Type B pancreatic cell (in vitro differentiated cells): ENCODE results near the gene KCNJ9. TPM values are rescaled to one million over a fixed set of nuclear protein-coding genes. Genes with fewer than 3 reads are reported as not detected.

ENCODE experiments used
- DNase-seq: peaks from one replicate; pipeline ENCODE4 v3.0.0; 2021; ENCODE audit warnings: mixed read lengths; ENCODE audit not compliant: unreplicated experiment; ENCODE audit errors: extremely low spot score
- H3K27ac Mint-ChIP-seq: 2 replicates; pipeline ENCODE4 v1.8.0; 2021; ENCODE audit warnings: mild to moderate bottlenecking, mixed read lengths
- H3K27me3 Mint-ChIP-seq: 2 replicates; pipeline ENCODE4 v1.8.0; 2021; ENCODE audit warnings: mixed read lengths
- H3K36me3 Mint-ChIP-seq: 2 replicates; pipeline ENCODE4 v1.8.0; 2021; ENCODE audit warnings: mixed read lengths
- H3K4me1 Mint-ChIP-seq: one replicate; pipeline ENCODE4 v1.8.0; 2021; ENCODE audit warnings: mixed read lengths; ENCODE audit not compliant: unreplicated experiment
- H3K4me3 Mint-ChIP-seq: 2 replicates; pipeline ENCODE4 v1.8.0; 2021; ENCODE audit warnings: mild to moderate bottlenecking, mixed read lengths
- H3K9me3 Mint-ChIP-seq: 2 replicates; pipeline ENCODE4 v1.8.0; 2021; ENCODE audit warnings: mixed read lengths
- CTCF ChIP-seq: fragments of 200-600 bp; sonication (generic); conservative IDR thresholded peaks from 2 replicates; pipeline ENCODE4 v1.5.0; 2021; ENCODE audit warnings: antibody characterized with exemption, mild to moderate bottlenecking
- total RNA-seq: library from RNA; stranded (reverse); gene quantifications from 2 replicates; pipeline ENCODE4 v1.2.1, GENCODE V29; 2021; ENCODE audit warnings: low replicate concordance

The KCNJ9 gene
- total RNA-seq, 1 donor from 2014 or later, result not detected

GRCh38 chr1:160117300-160117699 lies 36.0 kb downstream of the KCNJ9 start:
- Mint-ChIP-seq H3K9me3 (no peaks in the 10 kb centered on the region), H3K4me1 (peaks cover 51% of the 10 kb centered on the region), H3K27ac (no peak overlapping the region)

GRCh38 chr1:160117709-160118183 lies 36.4 kb downstream of the KCNJ9 start:
- H3K4me1 Mint-ChIP-seq, result peaks cover 47% of the 10 kb centered on the region
- peak overlapping the region; percentile 47 for H3K4me3 Mint-ChIP-seq
- H3K36me3 Mint-ChIP-seq, result no peaks in the 10 kb centered on the region

More at GRCh38 chr1:160117300-160117699, 36.0 kb downstream of the KCNJ9 start:
- Mint-ChIP-seq H3K27me3 (peaks cover 20% of the 10 kb centered on the region), H3K36me3 (no peaks in the 10 kb centered on the region), H3K4me3 (no peak overlapping the region)
- no peak for TF ChIP-seq CTCF
- no peak for DNase-seq

GRCh38 chr1:160118928-160119327 lies 37.6 kb downstream of the KCNJ9 start:
- no peak for DNase-seq
- no peak for TF ChIP-seq CTCF
- no peak overlapping the region for H3K4me3 Mint-ChIP-seq
- peaks cover 38% of the 10 kb centered on the region for H3K4me1 Mint-ChIP-seq
- H3K36me3 Mint-ChIP-seq, result no peaks in the 10 kb centered on the region
- H3K27ac Mint-ChIP-seq, result no peak overlapping the region
- peaks cover 17% of the 10 kb centered on the region for H3K27me3 Mint-ChIP-seq
- H3K9me3 Mint-ChIP-seq, result no peaks in the 10 kb centered on the region

More at GRCh38 chr1:160117709-160118183, 36.4 kb downstream of the KCNJ9 start:
- peaks cover 20% of the 10 kb centered on the region for H3K27me3 Mint-ChIP-seq
- H3K9me3 Mint-ChIP-seq, result no peaks in the 10 kb centered on the region
- TF ChIP-seq CTCF, result no peak
- no peak for DNase-seq
- no peak overlapping the region for H3K27ac Mint-ChIP-seq

DNA sequence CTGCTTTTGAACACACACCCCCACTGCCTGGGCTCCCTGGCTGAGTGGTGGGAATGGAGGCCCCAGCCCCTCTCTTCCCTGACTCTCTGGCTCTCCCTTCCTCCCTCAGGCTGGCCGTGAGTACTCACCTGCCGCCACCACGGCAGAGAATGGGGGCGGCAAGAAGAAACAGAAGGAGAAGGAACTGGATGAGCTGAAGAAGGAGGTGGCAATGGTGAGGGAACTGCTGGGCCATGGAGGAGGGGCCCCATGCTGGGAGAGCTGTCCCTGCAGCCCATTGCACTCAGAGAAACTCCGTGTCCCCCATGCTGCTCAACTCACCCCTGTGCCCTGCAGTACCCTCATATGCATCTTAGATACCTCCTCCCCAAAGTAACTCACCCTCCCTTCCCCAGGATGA lies 39.5 kb downstream of the KCNJ9 start:
- H3K4me3 Mint-ChIP-seq, result no peak overlapping the region
- TF ChIP-seq CTCF, result no peak
- DNase-seq, result no peak
- no peaks in the 10 kb centered on the region for H3K9me3 Mint-ChIP-seq
- no peaks in the 10 kb centered on the region for H3K36me3 Mint-ChIP-seq
- peaks cover 34% of the 10 kb centered on the region for H3K4me1 Mint-ChIP-seq
- H3K27me3 Mint-ChIP-seq, result peaks cover 12% of the 10 kb centered on the region
- no peak overlapping the region for H3K27ac Mint-ChIP-seq

DNA sequence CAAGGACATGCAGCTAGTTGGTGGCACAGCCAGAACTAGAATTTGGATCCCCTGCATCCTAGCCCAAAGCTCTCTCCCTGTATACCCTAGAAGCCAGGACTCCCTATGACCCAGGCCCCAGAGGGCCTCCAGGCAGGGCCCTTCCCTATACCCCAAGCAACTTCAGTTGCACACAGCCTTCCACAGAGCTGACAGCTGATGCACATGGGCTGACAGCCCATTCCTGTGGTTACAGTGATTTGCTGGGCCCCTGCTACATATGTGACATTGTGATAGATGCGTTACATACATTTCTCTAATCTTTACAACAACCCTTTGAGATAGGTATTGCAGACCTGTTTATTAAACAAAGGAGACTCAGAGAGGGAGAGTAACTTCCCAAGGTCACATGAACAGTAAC lies 40.0 kb downstream of the KCNJ9 start:
- no peaks in the 10 kb centered on the region for H3K36me3 Mint-ChIP-seq

More for the DNA sequence above, 40.0 kb downstream of the KCNJ9 start:
- peak overlapping the region; percentile 17 for H3K27ac Mint-ChIP-seq
- H3K27me3 Mint-ChIP-seq, result peaks cover 12% of the 10 kb centered on the region
- H3K4me1 Mint-ChIP-seq, result peaks cover 29% of the 10 kb centered on the region
- TF ChIP-seq CTCF, result no peak
- DNase-seq, result no peak
- H3K4me3 Mint-ChIP-seq, result no peak overlapping the region
- no peaks in the 10 kb centered on the region for H3K9me3 Mint-ChIP-seq
